ENCODE results near the gene RIC8A. TPM values are rescaled to one million over a fixed set of nuclear protein-coding genes. Genes with fewer than 3 reads are reported as not detected.

Gene RIC8A
- polyA plus RNA-seq, 2 of the 4 experiments (the other 2 are of a cell fraction), result 82.0 to 101 TPM

GRCh38 chr11:201966-202365 lies 5.5 kb upstream of the RIC8A start:
- Histone ChIP-seq H3K4me3 (no peak overlapping the region), H3K9me3 (no peaks in the 10 kb centered on the region), H3K4me2 (no peak overlapping the region), H3K27ac (no peak overlapping the region), H3K4me1 (peaks cover 10% of the 10 kb centered on the region; the same call in 1 of the 3 replicates)
- POLR2A ChIA-PET, result no interaction called here
- CTCF ChIA-PET, result no interaction called here
- WGBS (ENCODE audit: missing lambda C conversion rate), result 92% methylated on average over 15 of the region's 15 CpGs
- no peak for FAIRE-seq
- TF ChIP-seq, protein P1, sequence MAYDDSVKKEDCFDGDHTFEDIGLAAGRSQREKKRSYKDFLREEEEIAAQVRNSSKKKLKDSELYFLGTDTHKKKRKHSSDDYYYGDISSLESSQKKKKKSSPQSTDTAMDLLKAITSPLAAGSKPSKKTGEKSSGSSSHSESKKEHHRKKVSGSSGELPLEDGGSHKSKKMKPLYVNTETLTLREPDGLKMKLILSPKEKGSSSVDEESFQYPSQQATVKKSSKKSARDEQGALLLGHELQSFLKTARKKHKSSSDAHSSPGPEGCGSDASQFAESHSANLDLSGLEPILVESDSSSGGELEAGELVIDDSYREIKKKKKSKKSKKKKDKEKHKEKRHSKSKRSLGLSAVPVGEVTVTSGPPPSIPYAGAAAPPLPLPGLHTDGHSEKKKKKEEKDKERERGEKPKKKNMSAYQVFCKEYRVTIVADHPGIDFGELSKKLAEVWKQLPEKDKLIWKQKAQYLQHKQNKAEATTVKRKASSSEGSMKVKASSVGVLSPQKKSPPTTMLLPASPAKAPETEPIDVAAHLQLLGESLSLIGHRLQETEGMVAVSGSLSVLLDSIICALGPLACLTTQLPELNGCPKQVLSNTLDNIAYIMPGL (CRISPR knock-in tag; IDR thresholded peaks at IDR 0.05; ENCODE audit: borderline replicate concordance), result no peak
- TF ChIP-seq JUN (IDR thresholded peaks at IDR 0.05), result no peak
- no peak for TF ChIP-seq EHMT2 (IDR thresholded peaks at IDR 0.05; ENCODE audit: low read depth)
- TF ChIP-seq RARB (CRISPR knock-in tag; IDR thresholded peaks at IDR 0.05), result no peak
- TF ChIP-seq FOSB (CRISPR knock-in tag; IDR thresholded peaks at IDR 0.05), result no peak
- no peak for TF ChIP-seq TP53 (CRISPR knock-in tag; IDR thresholded peaks at IDR 0.05)
- no peak for TF ChIP-seq REST (IDR thresholded peaks at IDR 0.05)
- no peak for DNase-seq (ENCODE audit: low read depth in 1 of 2, low spot score in 1 of 2)
- no peak for ATAC-seq

- Histone ChIP-seq H3K4me1 (peaks cover 10% of the 10 kb centered on the region; the same call in 1 of the 3 replicates), H3K4me2 (no peak overlapping the region), H3K27ac (no peak overlapping the region), H3K9me3 (no peaks in the 10 kb centered on the region), H3K4me3 (no peak overlapping the region)
- POLR2A ChIA-PET, result no interaction called here
- FAIRE-seq, result no peak
- no peak for ATAC-seq
- TF ChIP-seq E2F6 (IDR thresholded peaks at IDR 0.05; ENCODE audit: borderline replicate concordance, low read depth) (no peak), HEYL (CRISPR knock-in tag; IDR thresholded peaks at IDR 0.05) (no peak), ESRRA (IDR thresholded peaks at IDR 0.05; ENCODE audit: borderline replicate concordance, low read length) (no peak), HOXB13 (CRISPR knock-in tag; IDR thresholded peaks at IDR 0.05; ENCODE audit: low read depth) (no peak), HOXB5 (CRISPR knock-in tag; IDR thresholded peaks at IDR 0.05) (no peak), MAZ (IDR thresholded peaks at IDR 0.05; ENCODE audit: borderline replicate concordance, low read depth, low read length) (no peak)
- CTCF ChIA-PET, result no interaction called here
- WGBS (ENCODE audit: missing lambda C conversion rate), result 90% methylated on average over 8 of the region's 8 CpGs
- DNase-seq (ENCODE audit: low read depth in 1 of 2, low spot score in 1 of 2), result no peak
Measured at GRCh38 chr11:202490-202889, 5.0 kb upstream of the RIC8A start.

- peaks cover 10% of the 10 kb centered on the region; the same call in 1 of the 3 replicates for H3K4me1 ChIP-seq
- ATAC-seq (no peak), FAIRE-seq (no peak), DNase-seq (ENCODE audit: low read depth in 1 of 2, low spot score in 1 of 2) (no peak)
- WGBS (ENCODE audit: missing lambda C conversion rate), result 95% methylated on average over 6 of the region's 7 CpGs
- POLR2A ChIA-PET, result no interaction called here
- no peak overlapping the region for H3K4me2 ChIP-seq
- no peaks in the 10 kb centered on the region for H3K9me3 ChIP-seq
- TF ChIP-seq BHLHE40 (IDR thresholded peaks at IDR 0.05; ENCODE audit: low read depth, low read length), result no peak
- no peak for TF ChIP-seq FOXS1 (CRISPR knock-in tag; IDR thresholded peaks at IDR 0.05)
- TF ChIP-seq JUN (IDR thresholded peaks at IDR 0.05), result no peak
- no peak for TF ChIP-seq PHF8 (IDR thresholded peaks at IDR 0.05; ENCODE audit: borderline replicate concordance, low read depth)
- TF ChIP-seq NPAS2 (CRISPR knock-in tag; IDR thresholded peaks at IDR 0.05; ENCODE audit: borderline replicate concordance), result no peak
- TF ChIP-seq POLR2AphosphoS2 (conservative IDR thresholded peaks at IDR 0.05; ENCODE audit: low read length), result no peak
- no peak for TF ChIP-seq ZC3H11A (IDR thresholded peaks at IDR 0.05)
- TF ChIP-seq EHMT2 (IDR thresholded peaks at IDR 0.05; ENCODE audit: low read depth), result no peak
- no peak for TF ChIP-seq ZSCAN20 (CRISPR knock-in tag; IDR thresholded peaks at IDR 0.05)
- TF ChIP-seq CBX8 (IDR thresholded peaks at IDR 0.05), result no peak
- TF ChIP-seq NFE2L2 (conservative IDR thresholded peaks at IDR 0.05; ENCODE audit: low read length), result no peak
- TF ChIP-seq ESRRA (IDR thresholded peaks at IDR 0.05; ENCODE audit: borderline replicate concordance, low read length), result no peak
- TF ChIP-seq RAD21 (conservative IDR thresholded peaks at IDR 0.05 in 1 of 2, IDR thresholded peaks at IDR 0.05 in 1 of 2), result no peak
- no peak for TF ChIP-seq CHD2 (IDR thresholded peaks at IDR 0.05; ENCODE audit: low read length, partially characterized antibody)
- TF ChIP-seq KDM1A (IDR thresholded peaks at IDR 0.05; ENCODE audit: low read depth), result no peak
- no peak for TF ChIP-seq HOXB13 (CRISPR knock-in tag; IDR thresholded peaks at IDR 0.05; ENCODE audit: low read depth)
- H3K27ac ChIP-seq, result no peak overlapping the region
- H3K4me3 ChIP-seq, result no peak overlapping the region
- CTCF ChIA-PET, result interaction anchor here (1.4 kb wide), 1 partner anchor 25 kb away, joined by 3 read pairs; no protein-coding TSS in a partner anchor
Measured at GRCh38 chr11:203056-203944, 4.2 kb upstream of the RIC8A start.

Data from A549 (cell line).